ENCODE data around the gene NOLC1.

NOLC1 gene

GRCh38 chr10:102132563-102133372 lies 19.4 kb upstream of the NOLC1 start, which contains the start of gene PPRC1:
TSS of gene PPRC1 (plus strand) at chr10:102133040. CDS start at chr10:102133069, 29 bp downstream.
- DNase-seq (ENCODE audit: extremely low spot score), result peak; percentile 97
- ChIA-PET POLR2A (no interaction called here), CTCF (interaction anchor here (0.6 to 3.2 kb wide), 15 partner anchors 9 to 352 kb away, joined by 3 to 33 read pairs (median 4); partner anchors contain the start of gene NOLC1)
- peak; percentile 84 for TF ChIP-seq CTCF (IDR thresholded peaks at IDR 0.05; ENCODE audit: control extremely low read depth, extremely low read depth, low read depth, missing control alignments)

- peak; percentile 67 for DNase-seq (ENCODE audit: extremely low spot score)
- ChIA-PET CTCF (interaction anchor here (1.6 to 2.3 kb wide), 3 partner anchors 10 to 207 kb away, joined by 3 to 9 read pairs (median 5); no protein-coding TSS in a partner anchor), POLR2A (no interaction called here)
- TF ChIP-seq CTCF (IDR thresholded peaks at IDR 0.05; ENCODE audit: control extremely low read depth, extremely low read depth, low read depth, missing control alignments), result no peak
These were observed 18.6 kb upstream of the NOLC1 start for GRCh38 chr10:102133373-102134195.

- ChIA-PET POLR2A (no interaction called here), CTCF (interaction anchor here (0.7 to 2.3 kb wide), 8 partner anchors 9 to 297 kb away, joined by 3 to 9 read pairs (median 3); no protein-coding TSS in a partner anchor)
- DNase-seq (ENCODE audit: extremely low spot score), result no peak
- no peak for TF ChIP-seq CTCF (IDR thresholded peaks at IDR 0.05; ENCODE audit: control extremely low read depth, extremely low read depth, low read depth, missing control alignments)
These were observed 17.8 kb upstream of the NOLC1 start for GRCh38 chr10:102134416-102134815.

- CTCF ChIA-PET, result interaction anchor here (1.1 to 2.3 kb wide), 3 partner anchors 8 to 295 kb away, joined by 3 to 9 read pairs (median 3); no protein-coding TSS in a partner anchor
- POLR2A ChIA-PET, result interaction anchor here (1.1 to 4.3 kb wide), 2 partner anchors 12 to 16 kb away, joined by 3 to 24 read pairs; partner anchors contain the start of gene NOLC1
- no peak for TF ChIP-seq CTCF (IDR thresholded peaks at IDR 0.05; ENCODE audit: control extremely low read depth, extremely low read depth, low read depth, missing control alignments)
- DNase-seq (ENCODE audit: extremely low spot score), result no peak
These were observed 16.1 kb upstream of the NOLC1 start for GRCh38 chr10:102135956-102136526.

GRCh38 chr10:102139281-102140110 lies 12.7 kb upstream of the NOLC1 start:
- TF ChIP-seq CTCF (IDR thresholded peaks at IDR 0.05; ENCODE audit: control extremely low read depth, extremely low read depth, low read depth, missing control alignments), result no peak
- ChIA-PET CTCF (interaction anchor here (1.3 to 2.9 kb wide), 4 partner anchors 9 to 20 kb away, joined by 3 to 17 read pairs (median 7); partner anchors contain the start of gene NOLC1), POLR2A (interaction anchor here (0.5 to 4.3 kb wide), 4 partner anchors 8 to 588 kb away, joined by 4 to 24 read pairs (median 8); partner anchors contain the start of gene NOLC1)
- no peak for DNase-seq (ENCODE audit: extremely low spot score)

All from GM10248 (cell line).